Fibroblast of skin of right biceps (primary cell): ENCODE data around the gene POLR2E.

Experiments used
- DNase-seq: peaks from one replicate; pipeline ENCODE4 v3.0.0-alpha.2; 2013

Gene POLR2E

GRCh38 chr19:1076046-1076386, 19.2 kb downstream of the POLR2E start:
- no peak for DNase-seq

DNA sequence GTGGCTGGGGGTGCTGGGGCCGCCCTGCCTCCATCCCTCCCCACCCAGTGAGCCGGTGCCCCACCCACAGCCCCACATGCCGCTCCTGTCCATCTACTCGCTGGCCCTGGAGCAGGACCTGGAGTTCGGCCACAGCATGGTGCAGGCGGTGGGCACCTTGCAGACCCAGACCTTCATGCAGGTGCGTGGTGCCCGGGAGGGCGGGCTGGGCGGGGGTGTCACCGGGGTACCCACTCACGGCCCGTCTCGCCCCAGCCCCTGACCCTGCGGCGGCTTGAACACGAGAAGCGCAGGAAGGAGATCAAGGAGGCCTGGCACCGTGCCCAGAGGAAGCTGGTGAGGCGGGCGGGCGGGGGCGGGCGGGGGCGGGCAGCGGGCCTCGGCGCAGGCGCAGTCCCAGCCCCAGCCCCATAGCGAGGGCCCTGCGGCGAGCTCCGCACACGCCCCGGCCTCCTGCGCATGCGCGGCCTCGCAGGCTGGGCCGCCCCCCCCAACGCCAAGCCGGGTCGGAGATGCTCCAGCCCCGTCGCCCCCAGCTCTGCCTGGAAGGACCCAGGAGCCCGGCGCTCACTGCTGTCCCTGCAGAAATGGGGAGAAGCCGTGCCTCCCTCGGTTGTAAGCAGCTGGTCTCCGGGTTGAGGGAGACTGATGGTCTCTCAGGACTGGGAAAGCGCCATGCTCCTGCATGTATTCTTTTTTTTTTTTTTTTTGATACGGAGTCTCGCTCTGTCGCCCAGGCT, 20.5 kb downstream of the POLR2E start:
- no peak for DNase-seq

GRCh38 chr19:1073956-1074517, 21.1 kb downstream of the POLR2E start:
- no peak for DNase-seq

DNA sequence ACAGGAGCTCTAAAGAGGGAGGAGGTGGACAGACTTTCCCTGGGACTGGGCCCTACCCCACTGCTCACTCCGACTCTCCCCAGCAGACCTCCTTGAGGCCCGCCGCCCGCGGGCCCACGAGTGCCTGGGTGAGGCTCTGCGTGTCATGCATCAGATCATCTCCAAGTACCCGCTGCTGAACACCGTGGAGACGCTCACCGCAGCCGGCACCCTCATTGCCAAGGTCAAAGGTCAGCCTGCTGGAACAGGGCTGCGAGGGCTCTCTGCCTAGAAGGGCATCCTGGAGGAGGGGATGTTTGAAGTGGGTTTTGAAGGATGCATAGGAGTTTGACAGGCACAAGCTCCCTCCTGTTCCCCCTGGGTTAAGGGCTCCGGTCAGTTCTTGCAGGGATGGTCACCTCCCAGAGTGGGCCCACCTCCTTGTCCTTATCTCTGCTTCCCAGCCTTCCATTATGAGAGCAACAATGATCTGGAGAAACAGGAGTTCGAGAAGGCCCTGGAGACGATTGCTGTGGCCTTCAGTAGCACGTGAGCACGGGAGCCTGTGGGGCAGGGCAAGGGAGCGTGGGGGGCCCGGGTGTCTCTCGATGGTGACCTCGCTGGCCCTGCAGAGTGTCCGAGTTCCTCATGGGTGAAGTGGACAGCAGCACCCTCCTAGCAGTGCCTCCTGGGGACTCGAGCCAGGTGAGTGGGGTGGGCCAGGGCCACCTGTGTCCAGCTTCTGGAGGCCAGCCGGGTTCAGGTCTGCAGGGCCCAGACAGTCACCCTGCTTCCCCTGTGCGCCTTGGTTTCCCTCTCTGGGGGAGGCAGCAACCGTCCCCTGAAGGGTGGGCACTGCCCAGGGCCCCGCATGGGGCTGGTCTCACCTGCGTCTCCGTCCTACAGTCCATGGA, 21.9 kb downstream of the POLR2E start:
- DNase-seq, result no peak

DNA sequence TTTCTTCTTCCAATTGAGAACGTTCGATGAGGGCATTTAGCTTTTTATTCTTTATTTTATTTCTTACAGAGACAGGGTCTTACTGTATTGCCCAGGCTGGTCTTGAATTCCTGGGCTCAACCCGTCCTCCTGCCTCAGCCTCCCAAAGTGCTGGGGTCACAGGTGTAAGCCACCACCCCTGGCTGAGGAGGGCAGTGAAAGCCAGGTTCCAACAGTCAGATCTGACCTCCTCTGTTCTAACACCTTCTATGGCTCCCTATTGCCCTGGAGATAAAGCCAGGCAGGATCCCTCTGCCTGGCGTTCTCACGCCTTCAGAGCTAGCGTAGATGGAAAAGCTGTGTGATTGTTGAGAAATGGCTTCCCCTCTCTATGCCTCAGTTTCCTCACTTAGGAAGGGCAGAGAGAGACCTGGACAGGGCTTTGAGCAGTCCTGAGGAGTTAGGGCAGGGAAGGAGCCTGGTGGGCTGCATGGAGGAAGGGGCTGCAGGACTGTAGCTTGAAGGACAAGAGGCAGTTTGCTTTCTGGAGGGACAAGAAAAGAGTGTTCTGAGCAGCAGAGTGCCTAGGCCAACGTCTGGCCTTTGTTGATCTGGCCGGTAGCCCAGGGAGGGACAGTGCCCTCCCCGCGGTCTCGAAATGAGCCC, 22.7 kb downstream of the POLR2E start:
- DNase-seq, result no peak

DNA sequence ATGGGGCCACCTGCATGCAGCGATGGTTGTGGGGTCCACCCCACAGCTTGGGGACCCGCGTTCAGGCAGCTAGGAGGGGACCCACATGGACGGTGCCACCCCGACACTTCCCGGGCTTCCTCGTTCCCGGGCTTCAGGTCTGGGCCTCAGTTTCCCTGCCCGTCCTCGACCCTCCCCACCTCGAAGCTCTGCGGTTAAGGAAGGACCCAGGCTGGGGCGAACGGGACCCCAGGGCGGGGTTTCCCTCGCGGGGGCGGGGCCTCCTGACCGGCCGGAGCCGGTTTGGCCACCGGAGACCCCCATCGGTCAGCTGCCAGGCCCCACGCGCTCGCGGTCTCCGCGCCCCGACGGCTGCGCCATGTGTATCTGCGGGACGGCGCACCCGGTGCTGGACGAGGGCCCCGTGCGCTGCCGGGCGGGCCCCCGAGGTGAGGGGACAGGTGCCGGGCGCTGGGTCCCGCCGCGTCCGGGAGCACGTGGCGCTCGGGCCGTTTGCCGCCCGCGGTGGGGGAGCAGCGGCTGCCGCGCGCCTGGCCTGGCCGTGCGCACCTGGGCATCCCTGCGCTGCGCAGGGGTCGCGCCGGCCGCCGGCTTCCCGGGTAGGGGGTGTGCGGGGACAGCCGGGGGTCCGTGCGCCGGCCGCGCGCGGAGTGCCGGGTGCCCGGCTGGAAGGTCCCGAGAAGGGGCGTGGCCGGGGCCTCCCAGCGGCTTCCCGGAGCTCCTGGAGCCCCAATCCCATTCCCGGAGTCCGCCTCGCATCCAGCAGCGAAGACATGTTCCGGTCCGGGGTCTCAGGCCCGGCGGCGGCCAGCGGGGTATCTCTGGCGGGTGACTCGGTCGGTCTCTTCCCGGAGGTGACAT, 24.0 kb downstream of the POLR2E start:
- DNase-seq, result no peak

DNA sequence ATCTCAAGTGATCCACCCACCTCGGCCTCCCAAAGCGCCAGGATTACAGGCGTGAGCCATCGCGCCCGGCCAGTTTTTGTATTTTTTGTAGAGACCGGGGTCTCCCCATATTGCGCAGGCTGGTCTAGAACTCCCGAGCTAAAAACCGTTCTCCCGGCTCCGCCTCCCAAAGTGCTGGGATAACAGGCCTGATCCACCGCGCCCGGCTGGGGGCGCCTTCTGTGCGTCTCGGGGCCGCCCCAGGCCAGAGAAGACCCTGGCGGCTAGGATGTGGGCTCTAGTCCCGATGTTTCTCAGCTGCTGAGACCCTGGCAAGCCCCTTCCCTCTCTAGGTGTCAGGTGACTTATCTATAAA, 24.6 kb downstream of the POLR2E start:
- no peak for DNase-seq

DNA sequence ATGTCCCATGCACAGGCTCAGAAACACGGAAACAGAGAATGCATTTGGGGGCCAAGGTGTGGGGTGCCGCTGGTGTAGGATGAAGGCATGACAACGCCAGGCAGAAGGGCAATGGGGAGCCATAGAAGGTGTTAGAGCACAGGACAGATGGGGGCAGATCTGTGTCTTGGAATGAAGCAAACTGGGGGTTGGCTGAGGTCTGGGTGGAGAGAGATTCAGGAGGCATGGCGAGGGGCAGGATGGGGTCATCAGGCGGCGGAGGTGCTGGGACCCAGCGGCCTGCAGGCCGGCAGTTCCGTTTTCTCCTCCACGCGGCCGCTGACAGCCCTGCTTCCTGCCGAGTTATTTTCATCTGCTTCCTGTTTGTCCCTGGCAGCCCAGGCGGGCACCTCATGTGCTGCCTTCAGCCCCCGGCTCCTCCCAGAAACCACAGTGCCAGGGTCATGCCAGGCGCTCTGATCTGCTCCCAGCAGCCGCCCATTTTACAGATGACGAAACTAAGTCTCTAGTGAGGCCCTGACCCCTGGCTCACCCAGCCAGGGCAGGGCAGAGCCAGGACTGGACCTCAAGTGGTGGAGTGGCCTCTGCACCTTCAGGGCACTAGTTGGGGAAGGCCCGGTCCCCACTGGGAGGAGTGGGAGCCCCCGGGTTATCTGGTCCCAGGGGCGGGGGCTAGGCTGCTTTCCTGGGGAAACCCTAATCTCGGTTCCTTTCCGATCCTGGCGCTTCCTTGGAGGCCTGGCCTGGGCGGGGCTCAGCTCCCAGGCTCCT, 26.0 kb downstream of the POLR2E start:
- DNase-seq, result no peak

- no peak for DNase-seq
Measured at GRCh38 chr19:1068009-1069001, 26.9 kb downstream of the POLR2E start.

DNA sequence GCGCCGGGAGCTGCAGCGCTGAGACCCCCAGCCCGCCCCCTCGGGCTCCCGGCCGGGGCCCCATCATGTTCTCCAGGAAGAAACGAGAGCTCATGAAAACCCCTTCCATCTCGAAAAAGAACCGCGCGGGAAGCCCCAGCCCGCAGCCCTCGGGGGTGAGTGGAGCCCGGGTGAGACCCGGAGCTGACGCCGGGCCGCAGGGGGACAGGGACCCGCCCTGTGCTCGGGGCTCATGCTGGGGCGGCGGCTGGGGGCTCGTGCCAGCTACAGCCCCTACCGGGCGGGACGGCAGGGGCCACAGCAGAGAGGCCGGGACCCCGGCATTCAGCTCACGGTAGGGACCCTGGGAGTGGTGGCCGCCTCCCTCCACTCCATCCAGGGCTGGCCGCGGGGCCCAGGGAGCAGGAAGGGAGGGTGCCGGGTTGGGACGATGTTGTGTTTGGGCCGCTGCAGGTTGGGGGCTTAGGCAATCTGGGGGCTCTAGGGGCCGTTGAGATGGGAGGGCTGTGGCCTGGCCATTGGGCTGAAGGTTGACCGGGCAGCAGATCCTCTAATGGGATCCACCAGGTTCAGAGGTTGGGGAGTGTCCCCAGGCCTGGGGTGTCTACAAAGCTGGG, 27.7 kb downstream of the POLR2E start:
- DNase-seq, result no peak

DNA sequence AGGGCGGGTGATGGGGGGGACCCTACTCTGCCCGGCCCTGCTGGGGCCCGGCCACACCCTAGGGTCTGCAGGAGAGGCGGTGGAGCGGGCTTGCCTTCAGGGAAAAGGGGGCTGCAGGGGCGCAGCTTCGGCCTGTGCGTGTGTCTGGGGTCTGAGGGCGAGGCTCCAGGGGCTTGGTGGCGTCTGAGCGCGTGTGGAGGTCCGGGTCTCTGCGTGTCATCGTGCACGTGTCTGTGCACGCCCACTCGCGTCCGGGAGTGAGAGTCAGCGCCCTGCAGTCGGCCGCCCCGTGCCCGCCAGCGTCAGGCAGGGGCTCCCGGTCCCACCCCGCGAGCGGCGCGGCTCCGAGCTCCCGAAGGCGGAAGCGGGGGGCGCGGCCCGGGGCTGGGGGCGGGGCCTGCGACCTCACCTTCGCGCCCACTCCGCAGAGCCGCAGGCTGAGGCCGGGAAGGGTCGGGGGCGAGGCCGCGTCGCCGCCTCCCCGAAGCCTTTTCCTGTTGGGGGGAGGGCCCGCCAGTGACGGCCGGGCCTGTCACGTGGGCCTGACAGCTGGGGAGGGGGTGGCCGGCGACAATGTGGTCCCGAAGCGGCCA, 28.3 kb downstream of the POLR2E start, which contains the start of gene ARHGAP45:
Gene ARHGAP45 (plus strand): TSS at position 420 of the 593 bp plus-strand sequence. CDS start 239 bp downstream, outside the sequence.
- DNase-seq, result no peak

- no peak for DNase-seq
Measured at GRCh38 chr19:1066251-1066747, 28.9 kb downstream of the POLR2E start.

GRCh38 chr19:1065606-1066109, 29.5 kb downstream of the POLR2E start:
- no peak for DNase-seq

DNA sequence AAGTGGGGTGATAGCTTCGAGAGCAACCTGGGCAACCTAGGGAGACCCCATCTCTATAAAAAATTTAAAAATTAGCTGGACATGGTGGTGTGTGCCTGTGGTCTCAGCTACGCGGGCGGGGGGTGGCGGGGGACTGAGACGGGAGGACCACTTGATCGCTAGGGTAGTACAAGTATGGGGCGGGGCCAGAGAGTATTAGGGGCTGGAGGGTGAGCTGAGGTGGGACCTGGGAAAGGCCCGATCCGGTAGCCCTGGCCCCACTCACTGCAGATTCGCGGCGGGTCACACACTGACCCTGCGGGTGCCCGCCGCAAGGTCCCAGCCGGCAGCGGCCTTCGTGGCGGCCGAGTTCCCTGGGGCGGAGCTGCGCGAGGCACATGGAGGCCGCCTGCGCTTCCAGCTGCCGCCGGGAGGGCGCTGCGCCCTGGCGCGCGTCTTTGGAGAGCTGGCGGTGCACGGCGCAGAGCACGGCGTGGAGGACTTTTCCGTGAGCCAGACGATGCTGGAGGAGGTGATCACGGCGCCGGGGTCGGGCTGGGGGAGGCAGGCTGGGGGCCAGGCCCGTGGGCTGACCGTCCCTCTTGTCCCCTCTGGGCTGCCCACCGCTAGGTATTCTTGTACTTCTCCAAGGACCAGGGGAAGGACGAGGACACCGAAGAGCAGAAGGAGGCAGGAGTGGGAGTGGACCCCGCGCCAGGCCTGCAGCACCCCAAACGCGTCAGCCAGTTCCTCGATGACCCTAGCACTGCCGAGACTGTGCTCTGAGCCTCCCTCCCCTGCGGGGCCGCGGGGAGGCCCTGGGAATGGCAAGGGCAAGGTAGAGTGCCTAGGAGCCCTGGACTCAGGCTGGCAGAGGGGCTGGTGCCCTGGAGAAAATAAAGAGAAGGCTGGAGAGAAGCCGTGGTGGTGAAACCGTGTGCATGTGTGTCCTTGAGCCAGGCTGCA, 30.2 kb downstream of the POLR2E start:
- DNase-seq, result peak; percentile 58

DNA sequence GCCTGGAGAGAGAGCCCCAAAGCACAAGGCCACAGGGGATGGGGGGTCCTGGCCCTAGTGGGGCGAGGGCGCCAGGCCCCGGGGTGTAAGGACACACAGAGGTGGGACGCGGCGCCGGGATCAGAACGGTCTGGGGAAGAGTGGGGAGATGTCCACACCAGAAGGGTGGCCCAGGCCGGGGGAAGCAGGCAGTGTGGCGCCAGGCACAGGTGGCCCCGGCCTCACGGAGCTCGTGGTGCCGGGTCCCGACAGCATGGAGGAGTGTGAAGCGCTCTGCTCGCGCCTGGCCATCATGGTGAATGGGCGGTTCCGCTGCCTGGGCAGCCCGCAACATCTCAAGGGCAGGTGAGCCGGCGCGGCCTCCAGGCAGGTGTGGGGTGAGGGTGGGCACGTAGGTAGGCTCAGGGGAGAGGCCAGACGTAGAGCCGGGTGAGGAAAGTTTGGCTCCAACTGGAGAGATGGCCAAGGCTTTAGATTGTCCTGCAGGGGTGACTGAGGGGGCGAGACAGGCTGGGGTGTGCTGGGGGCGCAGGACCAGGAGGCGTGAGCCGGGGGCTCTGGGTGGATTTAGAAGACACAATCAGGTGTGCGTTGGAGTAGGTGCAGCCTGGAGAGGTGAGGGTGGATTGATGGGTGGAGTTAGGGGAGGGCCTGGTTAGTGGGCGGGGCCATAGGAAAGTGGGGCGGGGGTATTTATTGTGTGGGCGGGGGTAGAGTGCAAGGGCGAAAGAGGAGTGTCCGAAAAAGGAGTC, 31.1 kb downstream of the POLR2E start:
- no peak for DNase-seq

- no peak for DNase-seq
Measured at GRCh38 chr19:1063030-1063908, 31.9 kb downstream of the POLR2E start.
